SU-DHL-6 (cell line): ENCODE data around the gene TBPL2.

ENCODE experiments used
- CTCF ChIP-seq: fragments of 200-600 bp; sonication (generic); IDR thresholded peaks from one replicate; pipeline ENCODE4 v1.5.1; 2017; ENCODE audit warnings: antibody characterized with exemption, mild to moderate bottlenecking, low read length, moderate library complexity; ENCODE audit not compliant: insufficient read depth, poor library complexity, severe bottlenecking
- EZH2phosphoT487 ChIP-seq: fragments of 200-600 bp; sonication (generic), shearing (Covaris generic); conservative IDR thresholded peaks from 2 replicates; pipeline ENCODE4 v1.6.1; 2018; ENCODE audit warnings: mild to moderate bottlenecking, antibody characterized with exemption, low read length, moderate library complexity, mixed read lengths

DNA sequence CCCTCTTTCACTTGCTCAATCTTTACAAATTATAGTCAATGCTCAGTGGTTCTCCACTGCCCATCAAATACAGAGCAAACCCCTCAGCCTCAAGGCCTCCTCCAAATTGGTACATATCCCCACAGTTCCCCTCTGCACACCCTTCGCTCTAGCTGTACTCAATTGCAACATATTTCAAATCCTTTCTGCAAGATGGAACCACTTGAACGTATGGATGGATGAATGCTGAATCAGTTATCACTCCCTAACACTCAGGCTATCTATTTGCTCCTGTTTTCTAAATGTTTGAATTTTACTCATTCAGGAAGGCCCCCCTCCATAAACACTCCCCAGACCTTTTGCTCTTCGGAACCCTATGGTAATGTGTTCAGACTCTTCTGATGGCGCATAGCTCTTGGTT lies 53.3 kb downstream of the TBPL2 start:
- TF ChIP-seq EZH2phosphoT487 = no peak
- no peak for TF ChIP-seq CTCF
